A204.1 (cell line): ENCODE measurements around the gene KCNJ1.

Experiments used
- FAIRE-seq: peaks from 2 replicates; lab custom pipeline; 2012; peaks lifted over from hg19 to GRCh38; lab: Jason Lieb, UNC

The KCNJ1 gene

GRCh38 chr11:128846985-128847384 lies 20.1 kb downstream of the KCNJ1 start:
- FAIRE-seq = no peak

- no peak for FAIRE-seq
Measured at GRCh38 chr11:128845334-128845780, 21.7 kb downstream of the KCNJ1 start.

GRCh38 chr11:128843198-128843785 lies 23.8 kb downstream of the KCNJ1 start:
- FAIRE-seq = no peak

- FAIRE-seq = no peak
Measured at GRCh38 chr11:128841461-128842072, 25.5 kb downstream of the KCNJ1 start.

GRCh38 chr11:128840783-128841182 lies 26.3 kb downstream of the KCNJ1 start:
- FAIRE-seq = no peak

- no peak for FAIRE-seq
Measured at GRCh38 chr11:128840137-128840536, 27.0 kb downstream of the KCNJ1 start.

- no peak for FAIRE-seq
Measured at GRCh38 chr11:128839081-128839480, 28.0 kb downstream of the KCNJ1 start.

GRCh38 chr11:128837627-128838026 lies 29.5 kb downstream of the KCNJ1 start:
- FAIRE-seq = no peak

GRCh38 chr11:128835741-128836430 lies 31.2 kb downstream of the KCNJ1 start:
- FAIRE-seq = no peak

- no peak for FAIRE-seq
Measured at GRCh38 chr11:128834157-128834556, 32.9 kb downstream of the KCNJ1 start.

GRCh38 chr11:128832121-128832497 lies 35.0 kb downstream of the KCNJ1 start:
- FAIRE-seq = no peak

GRCh38 chr11:128831174-128832120 lies 35.6 kb downstream of the KCNJ1 start:
- FAIRE-seq = peak; percentile 72

- FAIRE-seq = no peak
Measured at GRCh38 chr11:128830290-128831173, 36.6 kb downstream of the KCNJ1 start.

- FAIRE-seq = no peak
Measured at GRCh38 chr11:128828350-128828749, 38.7 kb downstream of the KCNJ1 start.

GRCh38 chr11:128827191-128827893 lies 39.8 kb downstream of the KCNJ1 start:
- no peak for FAIRE-seq

GRCh38 chr11:128825050-128825784 lies 41.9 kb downstream of the KCNJ1 start:
- no peak for FAIRE-seq

GRCh38 chr11:128824191-128825049 lies 42.7 kb downstream of the KCNJ1 start:
- FAIRE-seq = no peak

- FAIRE-seq = no peak
Measured at GRCh38 chr11:128823753-128824152, 43.3 kb downstream of the KCNJ1 start.

GRCh38 chr11:128822130-128822529 lies 45.0 kb downstream of the KCNJ1 start:
- no peak for FAIRE-seq
